ENCODE results near the gene GPR139. TPM values are rescaled to one million over a fixed set of nuclear protein-coding genes. Genes with fewer than 3 reads are reported as not detected.

GPR139 gene
- total RNA-seq, 2 donors from 2014 or later: not detected

GRCh38 chr16:20102521-20102920 is 28.8 kb upstream of the GPR139 start:
- Mint-ChIP-seq H3K4me3 (no peak overlapping the region), H3K36me3 (ENCODE audit: low read depth) (no peaks in the 10 kb centered on the region), H3K4me1 (peaks cover 1% of the 10 kb centered on the region), H3K27me3 (ENCODE audit: insufficient read depth) (peaks cover 13% of the 10 kb centered on the region), H3K27ac (no peak overlapping the region), H3K9me3 (no peaks in the 10 kb centered on the region)
- H3K27ac ChIP-seq (ENCODE audit: low read depth, low read length): no peak overlapping the region
- no peaks in the 10 kb centered on the region for H3K4me1 ChIP-seq (ENCODE audit: control insufficient read depth, insufficient read depth, low read length)
- DNase-seq: no peak
- no peaks in the 10 kb centered on the region for H3K9me3 ChIP-seq (ENCODE audit: control insufficient read depth, low read length)
- H3K9ac ChIP-seq (ENCODE audit: extremely low read depth, low read length, poor library complexity, severe bottlenecking): no peak overlapping the region
- WGBS, 2 experiments (ENCODE audit: insufficient coverage in 1 of 2, insufficient read length in 1 of 2): 85 to 93% methylated on average over 1 of the region's 1 CpG
- no peaks in the 10 kb centered on the region for H3K36me3 ChIP-seq (ENCODE audit: control insufficient read depth, insufficient read depth, low read length)
- H3K27me3 ChIP-seq (ENCODE audit: control insufficient read depth, insufficient read depth, low read length, poor library complexity, severe bottlenecking): peaks cover 24% of the 10 kb centered on the region
- no peak overlapping the region for H3K4me3 ChIP-seq (ENCODE audit: low read length)
- no peak for TF ChIP-seq CTCF (conservative IDR thresholded peaks at IDR 0.05)

- Histone ChIP-seq H3K36me3 (ENCODE audit: control insufficient read depth, insufficient read depth, low read length) (no peaks in the 10 kb centered on the region), H3K9me3 (ENCODE audit: control insufficient read depth, low read length) (no peaks in the 10 kb centered on the region), H3K27me3 (ENCODE audit: control insufficient read depth, insufficient read depth, low read length, poor library complexity, severe bottlenecking) (peaks cover 24% of the 10 kb centered on the region), H3K27ac (ENCODE audit: low read depth, low read length) (no peak overlapping the region), H3K9ac (ENCODE audit: extremely low read depth, low read length, poor library complexity, severe bottlenecking) (no peak overlapping the region), H3K4me3 (ENCODE audit: low read length) (no peak overlapping the region), H3K4me1 (ENCODE audit: control insufficient read depth, insufficient read depth, low read length) (no peaks in the 10 kb centered on the region)
- no peak for TF ChIP-seq CTCF (conservative IDR thresholded peaks at IDR 0.05)
- H3K36me3 Mint-ChIP-seq (ENCODE audit: low read depth): no peaks in the 10 kb centered on the region
- 82 to 100% methylated on average over 1 to 2 of the region's 2 CpGs for WGBS, 2 experiments (ENCODE audit: insufficient coverage in 1 of 2, insufficient read length in 1 of 2)
- H3K27ac Mint-ChIP-seq: no peak overlapping the region
- DNase-seq: no peak
- H3K27me3 Mint-ChIP-seq (ENCODE audit: insufficient read depth): peaks cover 16% of the 10 kb centered on the region
- peaks cover 1% of the 10 kb centered on the region for H3K4me1 Mint-ChIP-seq
- no peak overlapping the region for H3K4me3 Mint-ChIP-seq
- H3K9me3 Mint-ChIP-seq: no peaks in the 10 kb centered on the region
Measured at GRCh38 chr16:20102021-20102420, 28.3 kb upstream of the GPR139 start.

- 42 to 67% methylated on average over 1 to 4 of the region's 4 CpGs for WGBS, 2 experiments (ENCODE audit: insufficient coverage in 1 of 2, insufficient read length in 1 of 2)
- H3K27me3 Mint-ChIP-seq (ENCODE audit: insufficient read depth): peaks cover 18% of the 10 kb centered on the region
- no peaks in the 10 kb centered on the region for H3K9me3 ChIP-seq (ENCODE audit: control insufficient read depth, low read length)
- H3K9ac ChIP-seq (ENCODE audit: extremely low read depth, low read length, poor library complexity, severe bottlenecking): no peak overlapping the region
- DNase-seq: no peak
- H3K4me1 ChIP-seq (ENCODE audit: control insufficient read depth, insufficient read depth, low read length): no peaks in the 10 kb centered on the region
- H3K36me3 ChIP-seq (ENCODE audit: control insufficient read depth, insufficient read depth, low read length): no peaks in the 10 kb centered on the region
- no peak for TF ChIP-seq CTCF (conservative IDR thresholded peaks at IDR 0.05)
- H3K9me3 Mint-ChIP-seq: no peaks in the 10 kb centered on the region
- H3K27ac ChIP-seq (ENCODE audit: low read depth, low read length): no peak overlapping the region
- H3K27ac Mint-ChIP-seq: no peak overlapping the region
- peaks cover 18% of the 10 kb centered on the region for H3K27me3 ChIP-seq (ENCODE audit: control insufficient read depth, insufficient read depth, low read length, poor library complexity, severe bottlenecking)
- H3K4me3 ChIP-seq (ENCODE audit: low read length): no peak overlapping the region
- H3K36me3 Mint-ChIP-seq (ENCODE audit: low read depth): no peaks in the 10 kb centered on the region
- no peak overlapping the region for H3K4me3 Mint-ChIP-seq
- peaks cover 1% of the 10 kb centered on the region for H3K4me1 Mint-ChIP-seq
Measured at GRCh38 chr16:20099375-20099774, 25.7 kb upstream of the GPR139 start.

All from endodermal cell (in vitro differentiated cells).